SK-N-SH (cell line): Measurements from ENCODE around the gene ASB15.

Experiments used
- CHD2 ChIP-seq: fragments of 150-350 bp; IDR thresholded peaks from 2 replicates; pipeline ENCODE4 v1.6.1; 2018; ENCODE audit warnings: low read length; ENCODE audit not compliant: partially characterized antibody
- CTCF ChIP-seq: fragments of 200-600 bp; sonication (generic); IDR thresholded peaks from 2 replicates; pipeline ENCODE4 v1.6.1; 2017; ENCODE audit warnings: antibody characterized with exemption, mild to moderate bottlenecking, moderate library complexity
- ELF1 ChIP-seq: IDR thresholded peaks from 2 replicates; pipeline ENCODE4 v1.4.0; 2012
- EP300 ChIP-seq, 2 experiments: IDR thresholded peaks; 2 replicates each; pipeline versions ENCODE4 v1.4.0 to v1.6.1; 2012; ENCODE audit warnings: borderline replicate concordance in 1 of 2, low read depth in 1 of 2, low read length in 1 of 2
- EZH2phosphoT487 ChIP-seq: fragments of 200-600 bp; sonication (generic); IDR thresholded peaks from 2 replicates; pipeline ENCODE4 v1.6.1; 2017; ENCODE audit warnings: low read depth, mixed run types, mild to moderate bottlenecking, antibody characterized with exemption, moderate library complexity, borderline replicate concordance
- FOXJ3 ChIP-seq: sonication (generic); formaldehyde crosslinking; IDR thresholded peaks from 2 replicates; pipeline ENCODE4 v1.5.1; 2020; ENCODE audit warnings: mild to moderate bottlenecking, missing genetic modification reagents
- GABPA ChIP-seq: IDR thresholded peaks from 2 replicates; pipeline ENCODE4 v1.4.0; 2012; ENCODE audit warnings: low read depth, mild to moderate bottlenecking
- PBX3 ChIP-seq: IDR thresholded peaks from 2 replicates; pipeline ENCODE4; 2012
- REST ChIP-seq: IDR thresholded peaks from 2 replicates; pipeline ENCODE4 v1.6.1; 2012; ENCODE audit warnings: mild to moderate bottlenecking, low read depth, low read length, moderate library complexity

- TF ChIP-seq REST (no peak), EZH2phosphoT487 (no peak), EP300 (IDR thresholded peaks at IDR 0.05; ENCODE audit: borderline replicate concordance in 1 of 2, low read depth in 1 of 2, low read length in 1 of 2) (no peak), GABPA (no peak), CHD2 (no peak), FOXJ3 (CRISPR knock-in tag) (no peak), PBX3 (no peak), ELF1 (no peak), CTCF (no peak)
Observed at GRCh38 chr7:123675181-123675473, 73.5 kb downstream of the ASB15 start.
